H1 (cell line): ENCODE results near the gene LGALS8. TPM values are rescaled to one million over a fixed set of nuclear protein-coding genes. Genes with fewer than 3 reads are reported as not detected.

ENCODE experiments used
- CTCF ChIA-PET: fragments of 300-600 bp; sonication (Branson Sonifier 250); formaldehyde crosslinking; loops from one replicate; lab custom pipeline; 2021; ENCODE audit not compliant: partially characterized antibody; lab: Charles Lee
- POLR2A ChIA-PET: fragments of 300-600 bp; sonication (Branson Sonifier 250); formaldehyde crosslinking; loops from one replicate; lab custom pipeline; 2021; ENCODE audit warnings: inconsistent platforms; ENCODE audit not compliant: partially characterized antibody; lab: Charles Lee
- DNase-seq, 2 experiments: peaks; one replicate each; pipeline versions ENCODE4 v3.0.0 to v3.0.0-alpha.2; 2010 to 2022; ENCODE audit warnings: low spot score in 2 of 2, low read depth in 1 of 2, mixed read lengths in 1 of 2
- FAIRE-seq: peaks from 2 replicates; lab custom pipeline; 2011; peaks lifted over from hg19 to GRCh38; lab: Jason Lieb, UNC
- H2AFZ ChIP-seq: 2 replicates; pipeline ENCODE4 v1.8.1; 2012; ENCODE audit warnings: low read length, inconsistent platforms
- H2AK5ac ChIP-seq: 2 replicates; pipeline ENCODE4 v1.6.1; 2013; ENCODE audit warnings: low read depth, low read length
- H2BK120ac ChIP-seq: replicated peaks from 2 replicates; pipeline ENCODE3; 2013; ENCODE audit warnings: low read depth, low read length, inconsistent platforms
- H2BK12ac ChIP-seq: 2 replicates; pipeline ENCODE4 v1.6.1; 2013; ENCODE audit warnings: low read depth, low read length
- H2BK15ac ChIP-seq: 2 replicates; pipeline ENCODE4 v1.6.1; 2013; ENCODE audit warnings: low read length
- H2BK20ac ChIP-seq: 2 replicates; pipeline ENCODE4 v1.6.1; 2013; ENCODE audit warnings: low read length
- H2BK5ac ChIP-seq: 2 replicates; pipeline ENCODE4 v1.6.1; 2013; ENCODE audit warnings: low read depth, low read length
- H3K14ac ChIP-seq: 2 replicates; pipeline ENCODE4 v1.6.1; 2013; ENCODE audit warnings: inconsistent platforms; ENCODE audit not compliant: insufficient read length
- H3K18ac ChIP-seq: 2 replicates; pipeline ENCODE4 v1.6.1; 2013; ENCODE audit warnings: low read length; ENCODE audit errors: extremely low read depth
- H3K23ac ChIP-seq: 2 replicates; pipeline ENCODE4 v1.6.1; 2013; ENCODE audit warnings: inconsistent platforms; ENCODE audit not compliant: insufficient read length
- H3K23me2 ChIP-seq: 2 replicates; pipeline ENCODE4 v1.6.1; 2013; ENCODE audit warnings: low read depth, low read length
- H3K27ac ChIP-seq: 2 replicates; pipeline ENCODE4 v1.6.1; 2011; ENCODE audit warnings: low read depth, low read length, inconsistent platforms
- H3K27me3 ChIP-seq, 4 experiments: replicated peaks in 1 of 4; 1 replicate in 1 of 4; 2 replicates in 3 of 4; pipeline versions ENCODE4 v1.6.1 to v1.8.1; 2011 to 2013; ENCODE audit warnings: low read length in 3 of 4, mild to moderate bottlenecking in 3 of 4, inconsistent platforms in 2 of 4, mixed read lengths in 2 of 4, moderate library complexity in 1 of 4; ENCODE audit not compliant: control insufficient read depth in 3 of 4, insufficient read depth in 3 of 4; ENCODE audit errors: extremely low read depth in 1 of 4
- H3K36me3 ChIP-seq, 4 experiments: 2 replicates each; pipeline versions ENCODE4 v1.6.1 to v1.8.1; 2011 to 2013; ENCODE audit warnings: mild to moderate bottlenecking in 4 of 4, low read length in 3 of 4, moderate library complexity in 2 of 4, control low read depth in 1 of 4, inconsistent platforms in 1 of 4; ENCODE audit not compliant: insufficient read depth in 4 of 4, control insufficient read depth in 2 of 4
- H3K4ac ChIP-seq: replicated peaks from 2 replicates; pipeline ENCODE3; 2013; ENCODE audit warnings: low read length, low read depth, mixed read lengths, inconsistent platforms; ENCODE audit not compliant: insufficient read length
- H3K4me1 ChIP-seq, 4 experiments: replicated peaks in 1 of 4; 1 replicate in 1 of 4; 2 replicates in 3 of 4; pipeline versions ENCODE4 v1.6.1 to v1.8.1; 2011 to 2013; ENCODE audit warnings: low read length in 3 of 4, inconsistent platforms in 2 of 4, mixed read lengths in 1 of 4; ENCODE audit not compliant: insufficient read depth in 4 of 4, control insufficient read depth in 3 of 4
- H3K4me2 ChIP-seq, 2 experiments: 2 replicates each; pipeline versions ENCODE4 v1.6.1 to v1.8.1; 2011 to 2013; ENCODE audit warnings: low read depth in 2 of 2, low read length in 2 of 2, control low read depth in 1 of 2, inconsistent platforms in 1 of 2, mild to moderate bottlenecking in 1 of 2; ENCODE audit not compliant: insufficient read depth in 1 of 2
- H3K4me3 ChIP-seq, 4 experiments: fragments of 200-600, 300-600 bp in 1 of 4; sonication (generic), shearing (Covaris generic), sonication (Bioruptor Twin) in 1 of 4; 2 replicates each; pipeline versions ENCODE4 v1.5.1 to v1.8.1; 2011 to 2016; ENCODE audit warnings: low read length in 4 of 4, low read depth in 3 of 4, control low read depth in 2 of 4, inconsistent platforms in 2 of 4, mild to moderate bottlenecking in 2 of 4, mixed read lengths in 1 of 4, moderate library complexity in 1 of 4; ENCODE audit not compliant: insufficient read depth in 2 of 4; ENCODE audit errors: extremely low read depth in 1 of 4
- H3K56ac ChIP-seq: replicated peaks from 2 replicates; pipeline ENCODE3; 2013; ENCODE audit warnings: low read depth, mild to moderate bottlenecking, mixed read lengths, low read length, inconsistent platforms; ENCODE audit not compliant: insufficient read length
- H3K79me1 ChIP-seq: 2 replicates; pipeline ENCODE4 v1.6.1; 2013; ENCODE audit warnings: low read depth, low read length, control low read depth
- H3K79me2 ChIP-seq, 2 experiments: 2 replicates each; pipeline versions ENCODE4 v1.6.1 to v1.8.1; 2012 to 2013; ENCODE audit warnings: low read length in 2 of 2, mild to moderate bottlenecking in 2 of 2, inconsistent platforms in 1 of 2; ENCODE audit not compliant: insufficient read depth in 2 of 2, control insufficient read depth in 1 of 2
- H3K9ac ChIP-seq, 4 experiments: replicated peaks in 1 of 4; 1 replicate in 1 of 4; 2 replicates in 3 of 4; pipeline versions ENCODE4 v1.6.1 to v1.8.1; 2011 to 2013; ENCODE audit warnings: low read depth in 3 of 4, low read length in 3 of 4, control low read depth in 2 of 4, mild to moderate bottlenecking in 2 of 4, moderate library complexity in 2 of 4, inconsistent platforms in 1 of 4; ENCODE audit errors: extremely low read depth in 1 of 4
- H3K9me3 ChIP-seq, 2 experiments: 2 replicates each; pipeline versions ENCODE4 v1.6.1 to v1.8.1; 2012 to 2013; ENCODE audit warnings: mild to moderate bottlenecking in 2 of 2, moderate library complexity in 2 of 2, control low read depth in 1 of 2, inconsistent platforms in 1 of 2, low read depth in 1 of 2, low read length in 1 of 2, mixed read lengths in 1 of 2; ENCODE audit not compliant: insufficient read depth in 2 of 2
- H4K20me1 ChIP-seq, 2 experiments: replicated peaks in 1 of 2; 2 replicates each; pipeline versions ENCODE3 to v1.8.1; 2011 to 2013; ENCODE audit warnings: inconsistent platforms in 2 of 2, low read length in 2 of 2, mild to moderate bottlenecking in 1 of 2; ENCODE audit not compliant: insufficient read depth in 2 of 2, control insufficient read depth in 1 of 2
- H4K5ac ChIP-seq: 2 replicates; pipeline ENCODE4 v1.6.1; 2013; ENCODE audit warnings: low read length, low read depth, mixed read lengths, inconsistent platforms; ENCODE audit not compliant: insufficient read length
- H4K8ac ChIP-seq: 2 replicates; pipeline ENCODE4 v1.8.0; 2013; ENCODE audit warnings: mild to moderate bottlenecking, moderate library complexity, low read length, inconsistent platforms; ENCODE audit not compliant: insufficient read depth; ENCODE audit errors: extremely low read depth
- H4K91ac ChIP-seq: replicated peaks from 2 replicates; pipeline ENCODE3; 2013; ENCODE audit warnings: low read length, mixed read lengths, inconsistent platforms; ENCODE audit not compliant: insufficient read length
- RXRA ChIP-seq: IDR thresholded peaks from 2 replicates; pipeline ENCODE4 v1.6.1; 2011; ENCODE audit warnings: low read depth, mild to moderate bottlenecking, low read length, moderate library complexity; ENCODE audit not compliant: insufficient read depth
- TEAD4 ChIP-seq: IDR thresholded peaks from 2 replicates; pipeline ENCODE4 v1.6.1; 2012; ENCODE audit warnings: low read depth, low read length, inconsistent platforms, mixed read lengths
- WGBS, 2 experiments: shearing (Covaris generic) in 1 of 2; methylation state at CpG; one replicate each; pipeline versions ENCODE4 v1.1.6 to v1.1.7; 2013 to 2015; ENCODE audit warnings: low lambda C conversion rate in 2 of 2, mixed read lengths in 2 of 2, inconsistent platforms in 1 of 2, low coverage in 1 of 2, missing lambda C conversion rate in 1 of 2; ENCODE audit not compliant: insufficient replicate concordance in 2 of 2, insufficient coverage in 1 of 2, insufficient read length in 1 of 2; ENCODE audit errors: extremely low coverage in 1 of 2, missing lambda C conversion rate in 1 of 2; 5-methylcytosine and 5-hydroxymethylcytosine counted together
- polyA plus RNA-seq, 7 experiments: library from polyadenylated mRNA; depleted of rRNA in 3 of 7; stranded (reverse) in 5 of 7; unstranded in 2 of 7; fragments of >200 nt in 5 of 7; fragments of 200-250 nt in 2 of 7; gene quantifications; 1 replicate in 5 of 7; 2 replicates in 1 of 7; 4 replicates in 1 of 7; pipeline versions ENCODE4 v1.2.1 to v1.2.3, GENCODE V29; 2011 to 2013; ENCODE audit warnings: missing spikeins in 2 of 7, mixed read lengths in 2 of 7
- total RNA-seq: library from RNA; stranded (reverse); fragmentation: NEBNext Ultra II Directional; extraction: Animal tissue kit (Norgen Biotek cat#: 25700); gene quantifications from 2 replicates; pipeline ENCODE4 v1.2.1, GENCODE V29; 2021

LGALS8 gene
- total and polyA plus RNA-seq, 2 of the 8 experiments (the other 6 are each of a cell fraction or from before 2014, with no cell fraction given), result 7.2 to 11.6 TPM

- Histone ChIP-seq H4K8ac (no peak overlapping the region), H2BK20ac (no peak overlapping the region), H4K91ac (no peak overlapping the region), H3K79me1 (no peaks in the 10 kb centered on the region), H2BK120ac (no peak overlapping the region), H2AK5ac (no peak overlapping the region), H2BK15ac (no peak overlapping the region), H3K9ac (no peak overlapping the region), H2BK5ac (no peak overlapping the region), H4K20me1 (peaks cover 0 to 3% of the 10 kb centered on the region in 2 experiments), H3K18ac (no peak overlapping the region), H3K4me3 (no peak overlapping the region), H3K4me2 (no peak overlapping the region), H3K79me2 (no peaks in the 10 kb centered on the region), H3K23me2 (no peaks in the 10 kb centered on the region), H2AFZ (no peak overlapping the region), H3K4me1 (no peaks in the 10 kb centered on the region), H3K27me3 (no peaks in the 10 kb centered on the region), H3K27ac (no peak overlapping the region), H4K5ac (no peak overlapping the region), H3K56ac (no peak overlapping the region), H3K4ac (no peak overlapping the region), H3K23ac (no peak overlapping the region), H3K36me3 (peaks cover 8 to 92% (median 41%) of the 10 kb centered on the region in 4 experiments; a peak in 7 of 8 replicates), H3K9me3 (no peaks in the 10 kb centered on the region), H3K14ac (no peak overlapping the region), H2BK12ac (no peak overlapping the region)
- CTCF ChIA-PET, result no interaction called here
- 87% methylated on average over 2 of the region's 2 CpGs; no CpG with 5 or more reads in 1 of the 2 experiments for WGBS, 2 experiments
- FAIRE-seq (no peak), DNase-seq (no peak)
- POLR2A ChIA-PET, result no interaction called here
- no peak for TF ChIP-seq RXRA
- TF ChIP-seq TEAD4, result no peak
These were observed 66.9 kb downstream of the LGALS8 start for GRCh38 chr1:236590553-236591150.
